ENCODE data around the gene WWOX. TPM values are rescaled to one million over a fixed set of nuclear protein-coding genes. Genes with fewer than 3 reads are reported as not detected.

WWOX gene
- total RNA-seq, 1 experiment from 2014 or later: 28.3 TPM

GRCh38 chr16:78976212-78976611 is 876.8 kb downstream of the WWOX start:
- H3K9me3 ChIP-seq (ENCODE audit: low read length): no peaks in the 10 kb centered on the region
- ATAC-seq (no peak), DNase-seq (no peak)
- ChIA-PET POLR2A (ENCODE audit: unreplicated experiment) (no interaction called here), CTCF (no interaction called here)
- H2AFZ ChIP-seq (ENCODE audit: low read length): no peak overlapping the region
- no peaks in the 10 kb centered on the region for H3K9me2 ChIP-seq (replicated peaks; ENCODE audit: low read length)
- no peaks in the 10 kb centered on the region for H4K20me1 ChIP-seq (ENCODE audit: low read length)
- H3K36me3 ChIP-seq (ENCODE audit: low read depth, low read length): no peaks in the 10 kb centered on the region
- H3K4me1 ChIP-seq (ENCODE audit: insufficient read depth, low read length): no peaks in the 10 kb centered on the region
- H3K27me3 ChIP-seq (ENCODE audit: low read length): no peaks in the 10 kb centered on the region
- TF ChIP-seq CTCF (conservative IDR thresholded peaks at IDR 0.05; ENCODE audit: low read depth, low read length) (no peak), EZH2phosphoT487 (IDR thresholded peaks at IDR 0.05; ENCODE audit: borderline replicate concordance, low read length) (no peak), EZH2 (IDR thresholded peaks at IDR 0.05; ENCODE audit: low read length, unreplicated experiment) (no peak)
- H3K27ac ChIP-seq (ENCODE audit: low read length): no peak overlapping the region
- no peaks in the 10 kb centered on the region for H3F3A ChIP-seq (ENCODE audit: low read length, unreplicated experiment)
- H3K9ac ChIP-seq (ENCODE audit: low read length): no peak overlapping the region
- H3K4me2 ChIP-seq (ENCODE audit: low read length): no peak overlapping the region
- H3K79me2 ChIP-seq (ENCODE audit: low read length): no peaks in the 10 kb centered on the region
- intact Hi-C loops (cut with micrococcal nuclease): no loop called here
- H3K4me3 ChIP-seq (ENCODE audit: low read length): no peak overlapping the region
- BruUV-seq (replicated peaks): no TSS peak

GRCh38 chr16:78980825-78981224 is 881.4 kb downstream of the WWOX start:
- no TSS peak for BruUV-seq (replicated peaks)
- intact Hi-C loops (cut with micrococcal nuclease): no loop called here
- Histone ChIP-seq H3K36me3 (ENCODE audit: low read depth, low read length) (no peaks in the 10 kb centered on the region), H3K9me2 (replicated peaks; ENCODE audit: low read length) (no peaks in the 10 kb centered on the region), H3K27ac (ENCODE audit: low read length) (no peak overlapping the region), H3K4me2 (ENCODE audit: low read length) (no peak overlapping the region), H2AFZ (ENCODE audit: low read length) (no peak overlapping the region), H3K9ac (ENCODE audit: low read length) (no peak overlapping the region), H3K27me3 (ENCODE audit: low read length) (no peaks in the 10 kb centered on the region), H3K4me1 (ENCODE audit: insufficient read depth, low read length) (no peaks in the 10 kb centered on the region), H3K4me3 (ENCODE audit: low read length) (no peak overlapping the region), H3K79me2 (ENCODE audit: low read length) (no peaks in the 10 kb centered on the region), H4K20me1 (ENCODE audit: low read length) (no peaks in the 10 kb centered on the region), H3K9me3 (ENCODE audit: low read length) (no peaks in the 10 kb centered on the region), H3F3A (ENCODE audit: low read length, unreplicated experiment) (no peaks in the 10 kb centered on the region)
- ChIA-PET POLR2A (ENCODE audit: unreplicated experiment) (no interaction called here), CTCF (no interaction called here)
- no peak for DNase-seq
- ATAC-seq: no peak
- TF ChIP-seq CTCF (conservative IDR thresholded peaks at IDR 0.05; ENCODE audit: low read depth, low read length) (no peak), EZH2phosphoT487 (IDR thresholded peaks at IDR 0.05; ENCODE audit: borderline replicate concordance, low read length) (no peak), EZH2 (IDR thresholded peaks at IDR 0.05; ENCODE audit: low read length, unreplicated experiment) (no peak)

GRCh38 chr16:78982096-78982744 is 882.8 kb downstream of the WWOX start:
- DNase-seq (no peak), ATAC-seq (no peak)
- CTCF ChIA-PET: no interaction called here
- POLR2A ChIA-PET (ENCODE audit: unreplicated experiment): no interaction called here
- Histone ChIP-seq H3K27me3 (ENCODE audit: low read length) (no peaks in the 10 kb centered on the region), H3K4me1 (ENCODE audit: insufficient read depth, low read length) (no peaks in the 10 kb centered on the region), H3K27ac (ENCODE audit: low read length) (no peak overlapping the region), H3F3A (ENCODE audit: low read length, unreplicated experiment) (no peaks in the 10 kb centered on the region), H2AFZ (ENCODE audit: low read length) (no peak overlapping the region), H4K20me1 (ENCODE audit: low read length) (no peaks in the 10 kb centered on the region), H3K4me3 (ENCODE audit: low read length) (no peak overlapping the region), H3K79me2 (ENCODE audit: low read length) (no peaks in the 10 kb centered on the region), H3K4me2 (ENCODE audit: low read length) (no peak overlapping the region), H3K9me2 (replicated peaks; ENCODE audit: low read length) (no peaks in the 10 kb centered on the region), H3K9ac (ENCODE audit: low read length) (no peak overlapping the region), H3K9me3 (ENCODE audit: low read length) (no peaks in the 10 kb centered on the region), H3K36me3 (ENCODE audit: low read depth, low read length) (no peaks in the 10 kb centered on the region)
- intact Hi-C loops (cut with micrococcal nuclease): no loop called here
- no TSS peak for BruUV-seq (replicated peaks)
- TF ChIP-seq CTCF (conservative IDR thresholded peaks at IDR 0.05; ENCODE audit: low read depth, low read length) (no peak), EZH2 (IDR thresholded peaks at IDR 0.05; ENCODE audit: low read length, unreplicated experiment) (no peak), EZH2phosphoT487 (IDR thresholded peaks at IDR 0.05; ENCODE audit: borderline replicate concordance, low read length) (no peak)
